ENCODE data around the gene UST.

DNA sequence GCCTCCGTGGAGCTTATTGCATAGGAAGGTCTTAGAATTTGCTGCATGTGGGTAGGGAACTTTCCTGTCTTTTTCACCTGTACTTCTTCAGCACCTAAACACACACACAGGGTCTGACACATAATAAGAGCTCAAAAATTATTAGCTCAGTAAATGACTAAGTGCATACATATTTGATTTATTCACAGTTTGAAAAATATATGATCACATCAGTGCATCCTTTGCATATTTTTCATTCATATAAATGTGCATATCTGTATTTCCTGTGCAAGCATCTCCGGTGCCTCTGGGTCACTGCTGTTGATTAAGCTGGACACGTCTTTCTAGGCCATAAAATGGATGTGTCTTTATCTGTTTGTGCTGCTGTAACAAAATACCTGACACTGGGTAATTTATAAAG lies 234.7 kb downstream of the UST start:
- TF ChIP-seq, protein P1, sequence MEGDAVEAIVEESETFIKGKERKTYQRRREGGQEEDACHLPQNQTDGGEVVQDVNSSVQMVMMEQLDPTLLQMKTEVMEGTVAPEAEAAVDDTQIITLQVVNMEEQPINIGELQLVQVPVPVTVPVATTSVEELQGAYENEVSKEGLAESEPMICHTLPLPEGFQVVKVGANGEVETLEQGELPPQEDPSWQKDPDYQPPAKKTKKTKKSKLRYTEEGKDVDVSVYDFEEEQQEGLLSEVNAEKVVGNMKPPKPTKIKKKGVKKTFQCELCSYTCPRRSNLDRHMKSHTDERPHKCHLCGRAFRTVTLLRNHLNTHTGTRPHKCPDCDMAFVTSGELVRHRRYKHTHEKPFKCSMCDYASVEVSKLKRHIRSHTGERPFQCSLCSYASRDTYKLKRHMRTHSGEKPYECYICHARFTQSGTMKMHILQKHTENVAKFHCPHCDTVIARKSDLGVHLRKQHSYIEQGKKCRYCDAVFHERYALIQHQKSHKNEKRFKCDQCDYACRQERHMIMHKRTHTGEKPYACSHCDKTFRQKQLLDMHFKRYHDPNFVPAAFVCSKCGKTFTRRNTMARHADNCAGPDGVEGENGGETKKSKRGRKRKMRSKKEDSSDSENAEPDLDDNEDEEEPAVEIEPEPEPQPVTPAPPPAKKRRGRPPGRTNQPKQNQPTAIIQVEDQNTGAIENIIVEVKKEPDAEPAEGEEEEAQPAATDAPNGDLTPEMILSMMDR (IDR thresholded peaks at IDR 0.05): no peak
- no peak for TF ChIP-seq ZFX (IDR thresholded peaks at IDR 0.05; ENCODE audit: borderline replicate concordance)
